ENCODE measurements around the gene PI4K2A. TPM values are rescaled to one million over a fixed set of nuclear protein-coding genes. Genes with fewer than 3 reads are reported as not detected.

The PI4K2A gene
- total and polyA plus RNA-seq, 2 donors (not counting 1 experiment from before 2014, with no cell fraction given) = 7.9 to 17.7 TPM

DNA sequence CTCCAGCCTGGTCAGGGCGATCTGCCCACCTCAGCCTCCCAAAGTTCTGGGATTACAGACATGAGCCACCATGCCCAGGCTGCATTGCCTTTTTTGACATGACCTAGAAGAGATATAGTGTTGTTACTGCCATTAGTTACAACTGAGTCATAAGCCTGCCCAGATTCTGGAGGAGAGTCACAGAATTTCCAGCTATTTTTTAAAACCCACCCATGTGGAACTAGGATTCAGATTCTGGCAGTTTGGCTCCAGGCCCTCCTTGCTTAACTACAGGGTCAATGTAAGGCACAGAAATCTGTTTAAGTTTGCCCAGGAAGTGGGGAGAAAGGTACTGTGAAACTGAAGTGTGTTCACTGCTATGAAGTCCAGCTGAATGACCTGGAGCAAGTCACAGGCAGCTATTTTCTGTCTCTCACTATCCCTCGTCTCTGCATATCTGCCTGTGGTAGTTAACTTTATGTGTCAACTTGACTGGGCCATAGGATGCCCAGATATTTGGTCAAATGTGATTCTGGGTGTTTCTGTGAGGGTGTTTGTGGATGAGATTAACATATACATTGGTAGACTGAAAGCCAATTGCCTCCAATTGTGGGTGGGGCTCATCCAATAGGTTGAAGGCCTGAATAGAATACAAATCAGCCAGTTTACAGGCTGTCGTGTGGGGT is 64.7 kb downstream of the PI4K2A start:
- Histone ChIP-seq H3K4me2 (replicated peaks; ENCODE audit: low read depth, low read length, poor library complexity, severe bottlenecking) (no peak overlapping the region), H3K79me2 (ENCODE audit: control insufficient read depth, insufficient read depth, low read length) (no peaks in the 10 kb centered on the region), H3K4me3 (ENCODE audit: control extremely low read depth in 1 of 5, extremely low read depth in 1 of 5, insufficient read depth in 1 of 5, low read depth in 2 of 5, low read length in 4 of 5) (no peak overlapping the region), H3K27ac (ENCODE audit: low read length in 2 of 2) (no peak overlapping the region), H3K36me3 (replicated peaks in 1 of 2; ENCODE audit: control extremely low read depth in 1 of 2, control insufficient read depth in 1 of 2, extremely low read depth in 1 of 2, insufficient read depth in 2 of 2, low read length in 1 of 2) (no peaks in the 10 kb centered on the region), H4K20me1 (ENCODE audit: control insufficient read depth, insufficient read depth, low read length, poor library complexity, severe bottlenecking) (no peaks in the 10 kb centered on the region), H2AFZ (ENCODE audit: insufficient read depth, low read depth, low read length, poor library complexity, severe bottlenecking) (no peak overlapping the region), H3K9me3 (ENCODE audit: control extremely low read depth in 1 of 3, control insufficient read depth in 2 of 3, insufficient read depth in 1 of 3, low read length in 2 of 3) (no peaks in the 10 kb centered on the region), H3K27me3 (replicated peaks in 1 of 4; ENCODE audit: control extremely low read depth in 1 of 4, control insufficient read depth in 3 of 4, insufficient read depth in 4 of 4, low read length in 3 of 4) (peaks cover 0 to 28% (median 11%) of the 10 kb centered on the region in 4 experiments), H3K4me1 (ENCODE audit: control insufficient read depth in 2 of 2, insufficient read depth in 2 of 2, low read length in 2 of 2) (no peaks in the 10 kb centered on the region), H3K9ac (ENCODE audit: low read length) (no peak overlapping the region)
- no peaks in the 10 kb centered on the region for H3K9me3 Mint-ChIP-seq (ENCODE audit: insufficient read depth)
- TF ChIP-seq EZH2 (IDR thresholded peaks at IDR 0.05; ENCODE audit: borderline replicate concordance, insufficient read depth, low read depth, low read length, poor library complexity, severe bottlenecking) = no peak
- TF ChIP-seq, protein P1, sequence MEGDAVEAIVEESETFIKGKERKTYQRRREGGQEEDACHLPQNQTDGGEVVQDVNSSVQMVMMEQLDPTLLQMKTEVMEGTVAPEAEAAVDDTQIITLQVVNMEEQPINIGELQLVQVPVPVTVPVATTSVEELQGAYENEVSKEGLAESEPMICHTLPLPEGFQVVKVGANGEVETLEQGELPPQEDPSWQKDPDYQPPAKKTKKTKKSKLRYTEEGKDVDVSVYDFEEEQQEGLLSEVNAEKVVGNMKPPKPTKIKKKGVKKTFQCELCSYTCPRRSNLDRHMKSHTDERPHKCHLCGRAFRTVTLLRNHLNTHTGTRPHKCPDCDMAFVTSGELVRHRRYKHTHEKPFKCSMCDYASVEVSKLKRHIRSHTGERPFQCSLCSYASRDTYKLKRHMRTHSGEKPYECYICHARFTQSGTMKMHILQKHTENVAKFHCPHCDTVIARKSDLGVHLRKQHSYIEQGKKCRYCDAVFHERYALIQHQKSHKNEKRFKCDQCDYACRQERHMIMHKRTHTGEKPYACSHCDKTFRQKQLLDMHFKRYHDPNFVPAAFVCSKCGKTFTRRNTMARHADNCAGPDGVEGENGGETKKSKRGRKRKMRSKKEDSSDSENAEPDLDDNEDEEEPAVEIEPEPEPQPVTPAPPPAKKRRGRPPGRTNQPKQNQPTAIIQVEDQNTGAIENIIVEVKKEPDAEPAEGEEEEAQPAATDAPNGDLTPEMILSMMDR (IDR thresholded peaks at IDR 0.05) = no peak
- no peak overlapping the region for H3K27ac Mint-ChIP-seq
- ChIA-PET POLR2A (no interaction called here), CTCF (interaction anchor here (0.7 to 6.2 kb wide), 7 partner anchors 8 to 28 kb away, joined by 3 to 117 read pairs (median 3); partner anchors contain the start of genes MARVELD1 and ZFYVE27)
- DNase-seq = no peak
- H3K27me3 Mint-ChIP-seq = peaks cover 28% of the 10 kb centered on the region
- H3K4me3 Mint-ChIP-seq = no peak overlapping the region
- intact Hi-C loops (cut with micrococcal nuclease) = no loop called here
- no peaks in the 10 kb centered on the region for H3K4me1 Mint-ChIP-seq
- WGBS (ENCODE audit: insufficient coverage) = 79% methylated on average over 2 of the region's 3 CpGs
- no peak for ATAC-seq (ENCODE audit: low read depth)

DNA sequence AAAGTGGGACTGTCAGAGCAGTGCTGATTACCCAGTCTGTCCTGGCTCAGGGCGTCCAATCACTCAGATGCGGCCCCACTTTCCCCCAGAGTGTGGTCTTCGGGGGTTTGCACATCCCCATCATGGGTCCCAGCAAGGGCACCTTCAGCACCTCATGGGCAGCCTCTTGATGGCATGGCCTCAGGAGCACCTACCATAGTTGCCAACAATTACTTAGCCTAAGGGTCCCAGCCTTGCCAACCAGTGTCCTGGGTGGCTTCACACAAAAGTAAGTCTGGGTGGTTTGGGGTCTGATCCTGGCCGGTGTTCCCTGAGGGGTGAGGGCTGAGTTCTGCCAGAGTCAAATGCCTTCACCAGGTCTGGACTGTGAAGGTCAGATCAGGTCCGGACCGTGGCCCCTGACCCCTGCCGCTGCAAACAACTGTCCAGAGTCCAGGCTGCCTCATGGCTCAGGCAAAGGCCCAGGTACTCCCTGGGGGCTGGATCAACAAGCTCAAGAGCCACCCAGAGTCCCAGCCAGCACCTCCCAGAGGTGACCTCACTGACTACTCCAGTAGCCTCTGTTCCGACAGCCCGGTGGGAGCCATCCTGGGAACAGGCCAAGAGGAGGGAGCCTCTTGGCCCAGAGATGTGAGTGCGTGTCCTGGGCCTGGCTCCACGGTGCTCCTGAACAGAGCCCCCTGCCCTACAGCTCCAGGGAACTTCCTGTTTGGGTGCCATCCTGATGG is 66.8 kb downstream of the PI4K2A start:
- no peak for ATAC-seq (ENCODE audit: low read depth)
- Histone ChIP-seq H3K36me3 (replicated peaks in 1 of 2; ENCODE audit: control extremely low read depth in 1 of 2, control insufficient read depth in 1 of 2, extremely low read depth in 1 of 2, insufficient read depth in 2 of 2, low read length in 1 of 2) (no peaks in the 10 kb centered on the region), H3K79me2 (ENCODE audit: control insufficient read depth, insufficient read depth, low read length) (no peaks in the 10 kb centered on the region), H3K4me1 (ENCODE audit: control insufficient read depth in 2 of 2, insufficient read depth in 2 of 2, low read length in 2 of 2) (no peaks in the 10 kb centered on the region), H3K27ac (ENCODE audit: low read length in 2 of 2) (no peak overlapping the region), H3K9ac (ENCODE audit: low read length) (no peak overlapping the region), H3K9me3 (ENCODE audit: control extremely low read depth in 1 of 3, control insufficient read depth in 2 of 3, insufficient read depth in 1 of 3, low read length in 2 of 3) (no peaks in the 10 kb centered on the region), H3K4me3 (ENCODE audit: control extremely low read depth in 1 of 5, extremely low read depth in 1 of 5, insufficient read depth in 1 of 5, low read depth in 2 of 5, low read length in 4 of 5) (no peak overlapping the region), H3K27me3 (replicated peaks in 1 of 4; ENCODE audit: control extremely low read depth in 1 of 4, control insufficient read depth in 3 of 4, insufficient read depth in 4 of 4, low read length in 3 of 4) (peaks cover 0 to 32% (median 16%) of the 10 kb centered on the region in 4 experiments), H4K20me1 (ENCODE audit: control insufficient read depth, insufficient read depth, low read length, poor library complexity, severe bottlenecking) (no peaks in the 10 kb centered on the region), H3K4me2 (replicated peaks; ENCODE audit: low read depth, low read length, poor library complexity, severe bottlenecking) (no peak overlapping the region), H2AFZ (ENCODE audit: insufficient read depth, low read depth, low read length, poor library complexity, severe bottlenecking) (no peak overlapping the region)
- intact Hi-C loops (cut with micrococcal nuclease) = no loop called here
- WGBS (ENCODE audit: insufficient coverage) = 90% methylated on average over 11 of the region's 11 CpGs
- CTCF ChIA-PET = interaction anchor here (0.9 to 4.7 kb wide), 4 partner anchors 8 to 29 kb away, joined by 3 to 63 read pairs (median 12); partner anchors contain the start of gene ZFYVE27
- no peak overlapping the region for H3K4me3 Mint-ChIP-seq
- no peak overlapping the region for H3K27ac Mint-ChIP-seq
- POLR2A ChIA-PET = no interaction called here
- TF ChIP-seq, protein P1 (IDR thresholded peaks at IDR 0.05) = no peak
- TF ChIP-seq EZH2 (IDR thresholded peaks at IDR 0.05; ENCODE audit: borderline replicate concordance, insufficient read depth, low read depth, low read length, poor library complexity, severe bottlenecking) = no peak
- H3K27me3 Mint-ChIP-seq = peaks cover 34% of the 10 kb centered on the region
- no peaks in the 10 kb centered on the region for H3K9me3 Mint-ChIP-seq (ENCODE audit: insufficient read depth)
- peaks cover 5% of the 10 kb centered on the region for H3K4me1 Mint-ChIP-seq
- DNase-seq = no peak

All from B cell (primary cell).